ENCODE results near the gene FLVCR2. TPM values are rescaled to one million over a fixed set of nuclear protein-coding genes. Genes with fewer than 3 reads are reported as not detected.

The FLVCR2 gene
- total RNA-seq, 1 donor from 2014 or later, result 42.4 TPM

DNA sequence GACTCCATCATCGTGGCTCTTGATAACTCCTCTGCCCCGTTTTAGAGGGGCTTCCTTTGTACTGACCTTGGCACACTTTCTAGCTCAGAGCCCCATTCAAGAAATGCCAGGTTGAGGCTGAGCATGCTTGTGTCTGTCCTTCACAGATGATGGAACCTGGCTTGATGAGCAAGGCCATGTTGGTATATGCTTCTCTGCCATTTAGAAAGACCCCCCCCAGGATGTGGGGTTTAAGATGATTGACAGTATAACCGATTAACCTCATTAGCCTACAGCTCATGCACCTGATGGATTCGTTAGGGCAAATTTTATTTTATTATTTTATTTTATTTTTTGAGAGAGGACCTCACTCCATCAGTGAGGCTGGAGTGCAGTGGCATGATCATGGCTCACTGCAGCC lies 35.2 kb upstream of the FLVCR2 start:
- ATAC-seq (no peak), DNase-seq (no peak)
- intact Hi-C loops (cut with DNase I), result no loop called here
- Histone ChIP-seq H3K4me1 (peaks cover 27% of the 10 kb centered on the region), H3K27ac (peak overlapping the region; percentile 84), H3K4me3 (no peak overlapping the region), H3K36me3 (no peaks in the 10 kb centered on the region), H3K9me3 (no peaks in the 10 kb centered on the region), H3K27me3 (ENCODE audit: low read depth) (no peaks in the 10 kb centered on the region)
- TF ChIP-seq, protein P1, sequence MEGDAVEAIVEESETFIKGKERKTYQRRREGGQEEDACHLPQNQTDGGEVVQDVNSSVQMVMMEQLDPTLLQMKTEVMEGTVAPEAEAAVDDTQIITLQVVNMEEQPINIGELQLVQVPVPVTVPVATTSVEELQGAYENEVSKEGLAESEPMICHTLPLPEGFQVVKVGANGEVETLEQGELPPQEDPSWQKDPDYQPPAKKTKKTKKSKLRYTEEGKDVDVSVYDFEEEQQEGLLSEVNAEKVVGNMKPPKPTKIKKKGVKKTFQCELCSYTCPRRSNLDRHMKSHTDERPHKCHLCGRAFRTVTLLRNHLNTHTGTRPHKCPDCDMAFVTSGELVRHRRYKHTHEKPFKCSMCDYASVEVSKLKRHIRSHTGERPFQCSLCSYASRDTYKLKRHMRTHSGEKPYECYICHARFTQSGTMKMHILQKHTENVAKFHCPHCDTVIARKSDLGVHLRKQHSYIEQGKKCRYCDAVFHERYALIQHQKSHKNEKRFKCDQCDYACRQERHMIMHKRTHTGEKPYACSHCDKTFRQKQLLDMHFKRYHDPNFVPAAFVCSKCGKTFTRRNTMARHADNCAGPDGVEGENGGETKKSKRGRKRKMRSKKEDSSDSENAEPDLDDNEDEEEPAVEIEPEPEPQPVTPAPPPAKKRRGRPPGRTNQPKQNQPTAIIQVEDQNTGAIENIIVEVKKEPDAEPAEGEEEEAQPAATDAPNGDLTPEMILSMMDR (IDR thresholded peaks at IDR 0.05), result no peak

DNA sequence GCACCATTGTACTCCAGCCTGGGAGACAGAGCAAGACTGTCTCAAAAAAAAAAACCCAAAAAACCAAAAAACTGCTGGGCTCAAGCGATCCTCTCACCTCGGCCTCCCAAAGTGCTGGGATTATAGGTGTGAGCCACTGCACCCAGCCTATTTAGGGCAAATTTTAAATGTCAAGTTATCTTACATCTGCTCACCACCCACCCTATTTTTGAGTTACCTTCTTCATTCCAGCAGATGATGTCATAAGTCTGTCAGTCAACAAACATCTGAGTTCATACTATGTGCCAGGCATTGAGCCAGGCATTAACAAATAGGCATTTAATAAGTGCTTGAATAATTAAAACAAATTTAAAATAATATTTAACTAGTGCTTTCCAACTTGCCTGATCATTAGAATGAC lies 34.6 kb upstream of the FLVCR2 start:
- H3K4me1 ChIP-seq, result peaks cover 27% of the 10 kb centered on the region
- intact Hi-C loops (cut with DNase I), result no loop called here
- DNase-seq (no peak), ATAC-seq (no peak)
- no peaks in the 10 kb centered on the region for H3K9me3 ChIP-seq
- peak overlapping the region; percentile 84 for H3K27ac ChIP-seq
- no peaks in the 10 kb centered on the region for H3K27me3 ChIP-seq (ENCODE audit: low read depth)
- TF ChIP-seq, protein P1 (IDR thresholded peaks at IDR 0.05), result no peak
- H3K36me3 ChIP-seq, result no peaks in the 10 kb centered on the region
- H3K4me3 ChIP-seq, result no peak overlapping the region

DNA sequence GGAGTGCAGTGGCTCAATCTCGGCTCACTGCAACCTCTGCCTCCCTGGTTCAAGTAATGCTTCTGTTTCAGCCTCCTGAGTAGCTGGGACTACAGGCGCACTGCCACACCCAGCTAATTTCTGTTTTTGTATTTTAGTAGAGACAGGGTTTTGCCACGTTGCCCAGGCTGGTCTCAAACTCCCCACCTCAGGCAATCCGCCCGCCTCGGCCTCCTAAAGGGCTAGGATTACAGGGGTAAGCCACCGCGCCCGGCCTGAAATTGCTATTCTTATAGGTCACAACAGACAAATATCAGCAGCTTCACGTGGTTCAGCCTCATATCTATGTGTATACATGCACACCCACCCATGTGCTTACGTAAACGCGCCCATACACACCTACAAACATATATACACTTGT lies 32.5 kb upstream of the FLVCR2 start:
- intact Hi-C loops (cut with DNase I), result no loop called here
- Histone ChIP-seq H3K4me1 (peaks cover 27% of the 10 kb centered on the region), H3K4me3 (no peak overlapping the region), H3K27me3 (ENCODE audit: low read depth) (no peaks in the 10 kb centered on the region), H3K36me3 (no peaks in the 10 kb centered on the region), H3K27ac (no peak overlapping the region), H3K9me3 (no peaks in the 10 kb centered on the region)
- DNase-seq (no peak), ATAC-seq (no peak)
- TF ChIP-seq, protein P1 (IDR thresholded peaks at IDR 0.05), result no peak

DNA sequence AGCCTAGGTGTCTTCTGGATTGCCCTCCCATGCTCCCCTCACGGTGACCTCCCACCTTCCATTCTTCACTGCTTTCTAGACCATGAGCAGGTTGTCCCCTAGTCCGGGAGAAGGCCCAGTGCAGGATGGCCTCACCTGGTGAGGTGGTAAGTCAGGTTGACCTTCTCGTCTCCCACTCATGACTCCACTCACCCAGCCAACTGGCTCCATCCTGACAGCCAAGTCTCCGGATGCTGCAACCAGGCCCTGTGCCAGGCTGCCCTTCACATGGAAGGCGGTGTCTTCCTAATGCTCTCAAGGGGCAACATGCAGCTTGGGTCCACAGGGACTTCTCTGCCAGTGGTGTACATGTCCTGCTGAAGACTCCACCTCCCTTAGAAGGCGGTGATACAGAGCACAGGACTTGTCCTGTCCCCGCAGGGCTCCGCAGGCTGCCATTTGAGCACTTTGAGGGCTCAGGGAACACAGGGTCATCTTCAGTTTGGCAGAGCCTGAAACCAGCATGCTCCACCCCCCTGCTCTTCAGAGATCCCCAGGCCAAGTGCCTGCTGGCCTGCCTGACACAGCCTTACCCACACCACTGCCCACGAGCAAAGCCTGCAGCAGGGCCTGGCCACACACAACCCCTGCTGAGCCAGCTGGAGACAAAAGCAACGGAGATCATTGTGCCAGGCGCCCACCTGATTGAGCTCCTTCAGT lies 30.7 kb upstream of the FLVCR2 start:
- no peak for DNase-seq
- H3K27me3 ChIP-seq (ENCODE audit: low read depth), result no peaks in the 10 kb centered on the region

DNA sequence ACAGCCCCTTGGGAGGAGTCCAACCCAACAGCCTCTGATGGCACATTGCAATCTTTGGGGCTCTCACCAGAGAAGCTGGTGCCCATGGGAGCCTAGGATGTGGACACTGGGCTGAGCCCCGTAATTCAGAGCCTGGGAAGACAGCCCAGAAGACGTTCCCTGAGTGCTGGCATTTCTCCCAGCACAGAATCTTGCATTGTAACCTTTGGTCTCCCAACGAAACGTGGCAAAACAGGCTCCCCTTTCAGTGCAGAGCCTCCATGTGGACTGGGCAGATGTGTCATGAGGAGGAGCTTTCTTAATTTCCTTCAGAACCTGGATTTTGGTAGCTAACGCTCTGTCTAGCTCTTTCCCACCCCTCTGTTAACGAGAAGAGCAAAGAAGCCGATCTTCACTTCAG lies 29.9 kb upstream of the FLVCR2 start:
- DNase-seq (no peak), ATAC-seq (no peak)
- H3K9me3 ChIP-seq, result no peaks in the 10 kb centered on the region
- TF ChIP-seq, protein P1 (IDR thresholded peaks at IDR 0.05), result no peak
- no peak overlapping the region for H3K27ac ChIP-seq
- peaks cover 6% of the 10 kb centered on the region for H3K4me1 ChIP-seq
- no peaks in the 10 kb centered on the region for H3K27me3 ChIP-seq (ENCODE audit: low read depth)
- intact Hi-C loops (cut with DNase I), result no loop called here
- no peak overlapping the region for H3K4me3 ChIP-seq
- no peaks in the 10 kb centered on the region for H3K36me3 ChIP-seq

More for the DNA sequence above, 30.7 kb upstream of the FLVCR2 start:
- no peak for ATAC-seq
- H3K27ac ChIP-seq, result no peak overlapping the region
- intact Hi-C loops (cut with DNase I), result no loop called here
- H3K9me3 ChIP-seq, result no peaks in the 10 kb centered on the region
- peaks cover 14% of the 10 kb centered on the region for H3K4me1 ChIP-seq
- H3K4me3 ChIP-seq, result no peak overlapping the region
- H3K36me3 ChIP-seq, result no peaks in the 10 kb centered on the region
- TF ChIP-seq, protein P1 (IDR thresholded peaks at IDR 0.05), result no peak

Data from lower lobe of right lung (tissue), 2 donors.